GM23338 (cell line): ENCODE measurements around the gene FHIT. TPM values are rescaled to one million over a fixed set of nuclear protein-coding genes. Genes with fewer than 3 reads are reported as not detected.

ENCODE experiments used
- ATAC-seq: fragments of 200-7000 bp; cut with Tn5 transposase; 3 replicates; pipeline ENCODE4 v1.9.1; 2020
- DNase-seq: peaks from one replicate; pipeline ENCODE4 v3.0.0-alpha.2; 2015; ENCODE audit warnings: low spot score
- H2AFZ ChIP-seq: fragments of 200-600 bp; sonication (generic); 2 replicates; pipeline ENCODE4 v1.8.0; 2016; ENCODE audit warnings: antibody characterized with exemption, mild to moderate bottlenecking, moderate library complexity
- H3F3A ChIP-seq: fragments of 200-600 bp; sonication (generic); replicated peaks from 2 replicates; pipeline ENCODE4 v1.8.0; 2017; ENCODE audit warnings: antibody characterized with exemption, mixed run types, low read depth
- H3K27ac ChIP-seq: fragments of 200-600 bp; sonication (generic); 2 replicates; pipeline ENCODE4 v1.6.1; 2016; ENCODE audit warnings: low read depth
- H3K27me3 ChIP-seq: fragments of 200-600 bp; sonication (generic); 2 replicates; pipeline ENCODE4 v1.8.0; 2016; ENCODE audit warnings: mild to moderate bottlenecking, mixed run types, moderate library complexity; ENCODE audit not compliant: insufficient read depth
- H3K36me3 ChIP-seq: fragments of 200-600 bp; sonication (generic); 2 replicates; pipeline ENCODE4 v1.8.0; 2016; ENCODE audit warnings: mild to moderate bottlenecking; ENCODE audit not compliant: insufficient read depth
- H3K4me1 ChIP-seq: fragments of 200-600 bp; sonication (generic); 2 replicates; pipeline ENCODE4 v1.8.0; 2016; ENCODE audit warnings: mild to moderate bottlenecking, moderate library complexity; ENCODE audit not compliant: insufficient read depth
- H3K4me2 ChIP-seq: fragments of 200-600 bp; sonication (generic); 2 replicates; pipeline ENCODE4 v1.7.1; 2017; ENCODE audit warnings: mixed run types
- H3K4me3 ChIP-seq: fragments of 200-600 bp; sonication (generic); 2 replicates; pipeline ENCODE4 v1.6.1; 2016; ENCODE audit warnings: mixed run types
- H3K79me2 ChIP-seq: fragments of 200-600 bp; sonication (generic); replicated peaks from 2 replicates; pipeline ENCODE4 v1.8.0; 2017; ENCODE audit warnings: mild to moderate bottlenecking; ENCODE audit not compliant: insufficient read depth
- H3K9me2 ChIP-seq: fragments of 200-600 bp; sonication (generic); 2 replicates; pipeline ENCODE4 v1.8.0; 2017; ENCODE audit not compliant: insufficient read depth
- H4K20me1 ChIP-seq: fragments of 200-600 bp; sonication (generic); replicated peaks from 2 replicates; pipeline ENCODE4 v1.8.0; 2017; ENCODE audit warnings: mild to moderate bottlenecking; ENCODE audit not compliant: insufficient read depth
- H3K27ac Mint-ChIP-seq: 2 replicates; pipeline ENCODE4 v1.8.0; 2020; ENCODE audit warnings: inconsistent platforms, mild to moderate bottlenecking, moderate library complexity, mixed read lengths
- H3K27me3 Mint-ChIP-seq: 3 replicates; pipeline ENCODE4 v1.8.0; 2022; ENCODE audit warnings: low read depth, mild to moderate bottlenecking, moderate library complexity, mixed read lengths, inconsistent platforms; ENCODE audit not compliant: insufficient read depth, poor library complexity
- H3K36me3 Mint-ChIP-seq: 3 replicates; pipeline ENCODE4 v1.8.0; 2021; ENCODE audit warnings: low read depth, mild to moderate bottlenecking, inconsistent platforms, moderate library complexity, mixed read lengths
- H3K4me1 Mint-ChIP-seq: 3 replicates; pipeline ENCODE4 v1.8.0; 2020; ENCODE audit warnings: mild to moderate bottlenecking, inconsistent platforms, mixed read lengths
- H3K4me3 Mint-ChIP-seq: 3 replicates; pipeline ENCODE4 v1.8.0; 2021; ENCODE audit warnings: moderate library complexity, mild to moderate bottlenecking, inconsistent platforms, mixed read lengths
- H3K9me3 Mint-ChIP-seq: 3 replicates; pipeline ENCODE4 v1.8.0; 2020; ENCODE audit warnings: moderate library complexity, mild to moderate bottlenecking, inconsistent platforms, mixed read lengths
- EZH2phosphoT487 ChIP-seq: fragments of 200-600 bp; sonication (generic); IDR thresholded peaks from one replicate; pipeline ENCODE4 v1.8.1; 2018; ENCODE audit warnings: antibody characterized with exemption; ENCODE audit not compliant: unreplicated experiment
- JUNB ChIP-seq: IDR thresholded peaks from one replicate; pipeline ENCODE4 v1.6.1; 2016; ENCODE audit warnings: antibody characterized with exemption; ENCODE audit not compliant: unreplicated experiment
- NANOG ChIP-seq: IDR thresholded peaks from 2 replicates; pipeline ENCODE4 v1.6.1; 2016; ENCODE audit warnings: antibody characterized with exemption, borderline replicate concordance
- POLR2AphosphoS5 ChIP-seq: IDR thresholded peaks from 2 replicates; pipeline ENCODE4 v1.6.1; 2016; ENCODE audit warnings: antibody characterized with exemption, low read depth
- STAT1 ChIP-seq: IDR thresholded peaks from one replicate; pipeline ENCODE4 v1.6.1; 2016; ENCODE audit warnings: antibody characterized with exemption; ENCODE audit not compliant: unreplicated experiment
- ZNF114 ChIP-seq: fragments of 250-450 bp; sonication (Bioruptor Pico); IDR thresholded peaks from 2 replicates; pipeline ENCODE4 v1.5.0; 2020; ENCODE audit warnings: mild to moderate bottlenecking, moderate library complexity
- ZNF331 ChIP-seq: fragments of 250-450 bp; sonication (Bioruptor Pico); IDR thresholded peaks from 2 replicates; pipeline ENCODE4 v1.5.0; 2020; ENCODE audit warnings: low read depth, mild to moderate bottlenecking, moderate library complexity
- polyA plus RNA-seq: library from polyadenylated mRNA; unstranded; fragments of >200 nt; fragmentation: Nextera tagmentation; extraction: Ambion mirVana; gene quantifications from 2 replicates; pipeline ENCODE4 v1.2.1, GENCODE V29; 2016
- total RNA-seq: library from RNA; depleted of rRNA; stranded (reverse); fragments of >200 nt; shearing (Covaris generic); gene quantifications from 2 replicates; pipeline ENCODE4 v1.2.3, GENCODE V29; 2014
- TF ChIP-seq, protein P1 (sequence below): IDR thresholded peaks from 2 replicates; pipeline ENCODE4 v1.6.1; 2016; ENCODE audit warnings: antibody characterized with exemption
- TF ChIP-seq, protein P2 (sequence below): IDR thresholded peaks from one replicate; pipeline ENCODE4 v1.6.1; 2018; ENCODE audit warnings: antibody characterized with exemption; ENCODE audit not compliant: unreplicated experiment
- TF ChIP-seq, protein P3 (sequence below), 2 experiments: fragments of 200-600 bp in 1 of 2; sonication (generic) in 1 of 2; conservative IDR thresholded peaks; 2 replicates each; pipeline versions ENCODE4 v1.5.1 to v1.6.1; 2016 to 2017; ENCODE audit warnings: antibody characterized with exemption in 2 of 2, low read depth in 2 of 2, mild to moderate bottlenecking in 2 of 2, moderate library complexity in 1 of 2

FHIT gene
- total and polyA plus RNA-seq, 2 experiments from 2014 or later: 3.0 to 8.3 TPM

DNA sequence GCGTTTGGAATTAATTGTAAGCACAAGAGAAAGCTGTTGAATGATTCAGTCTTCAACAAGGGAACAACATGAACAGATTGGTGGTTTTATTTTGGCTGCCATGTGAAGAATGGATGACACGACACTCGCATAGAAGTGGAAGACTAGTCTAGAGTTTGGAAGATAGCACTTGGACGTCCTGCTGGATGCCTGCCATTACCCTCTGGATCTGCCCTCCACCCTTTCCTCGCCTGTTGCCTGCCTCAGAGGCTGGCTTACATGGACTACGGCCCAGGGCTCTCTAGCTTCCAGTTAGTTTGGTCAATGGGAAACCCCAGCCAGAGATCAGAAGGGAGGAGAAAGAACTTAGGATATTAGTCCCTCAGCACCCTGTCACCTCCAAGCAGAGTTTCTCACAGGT is 493.5 kb downstream of the FHIT start:
- peaks cover 3% of the 10 kb centered on the region for H3K27me3 Mint-ChIP-seq
- H3K4me1 Mint-ChIP-seq: peaks cover 34% of the 10 kb centered on the region
- ATAC-seq: no peak

DNA sequence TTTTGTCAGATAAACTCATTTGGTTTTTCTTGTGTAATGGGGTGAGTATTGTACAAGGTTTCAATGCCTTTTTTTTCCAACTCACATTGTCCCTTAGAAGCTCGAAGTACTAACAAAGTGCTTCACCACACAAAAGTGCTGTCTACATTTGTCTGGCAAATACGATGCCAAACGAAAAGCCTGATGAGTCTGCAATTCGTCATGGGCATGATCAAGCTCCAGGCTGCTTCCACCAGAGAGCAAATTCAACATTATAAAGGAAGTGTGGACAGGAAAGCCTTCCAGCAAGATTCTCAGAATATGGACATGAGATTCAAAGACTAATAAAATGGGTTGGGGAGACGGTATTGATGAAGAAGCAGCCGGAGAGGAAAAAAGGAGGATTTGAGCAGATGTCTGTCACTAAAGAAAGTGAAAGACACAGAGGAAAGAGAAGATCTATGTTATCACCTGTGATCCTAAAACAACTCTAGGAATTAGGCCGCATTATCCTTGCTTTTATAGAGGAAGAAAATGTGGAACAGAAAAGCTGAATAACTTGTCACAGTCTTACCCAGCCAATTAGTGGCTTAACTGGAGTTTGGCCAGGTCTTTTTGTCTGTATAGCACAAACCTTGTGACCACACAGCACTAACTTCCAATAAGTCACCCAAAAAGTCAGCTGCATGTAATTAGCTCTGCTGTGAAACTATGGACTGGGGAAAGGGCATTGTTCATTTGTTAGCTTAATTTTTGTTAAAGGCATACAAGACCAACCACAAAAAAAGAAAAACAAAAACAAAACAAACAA is 494.8 kb downstream of the FHIT start:
- no peaks in the 10 kb centered on the region for H3K36me3 ChIP-seq
- no peaks in the 10 kb centered on the region for H3K27me3 ChIP-seq
- DNase-seq: no peak
- H4K20me1 ChIP-seq: no peaks in the 10 kb centered on the region
- peaks cover 23% of the 10 kb centered on the region for H3K36me3 Mint-ChIP-seq
- peaks cover 17% of the 10 kb centered on the region for H3K9me2 ChIP-seq
- peaks cover 16% of the 10 kb centered on the region for H3K4me1 ChIP-seq
- H3F3A ChIP-seq: no peaks in the 10 kb centered on the region
- ATAC-seq: no peak
- no peak overlapping the region for H3K4me3 Mint-ChIP-seq
- H3K9me3 Mint-ChIP-seq: peaks cover 7% of the 10 kb centered on the region; the same call in 1 of the 3 replicates
- peak overlapping the region; percentile 26; the same call in 1 of the 2 replicates for H3K27ac ChIP-seq
- no peak overlapping the region for H2AFZ ChIP-seq
- H3K4me1 Mint-ChIP-seq: peaks cover 31% of the 10 kb centered on the region
- peaks cover 3% of the 10 kb centered on the region for H3K27me3 Mint-ChIP-seq
- H3K4me2 ChIP-seq: no peak overlapping the region
- no peak overlapping the region for H3K4me3 ChIP-seq
- no peak overlapping the region for H3K27ac Mint-ChIP-seq
- no peaks in the 10 kb centered on the region for H3K79me2 ChIP-seq
- TF ChIP-seq POLR2AphosphoS5 (no peak), ZNF331 (CRISPR knock-in tag) (no peak), ZNF114 (no peak), JUNB (no peak), STAT1 (no peak), EZH2phosphoT487 (no peak), NANOG (no peak)
- TF ChIP-seq, protein P1, sequence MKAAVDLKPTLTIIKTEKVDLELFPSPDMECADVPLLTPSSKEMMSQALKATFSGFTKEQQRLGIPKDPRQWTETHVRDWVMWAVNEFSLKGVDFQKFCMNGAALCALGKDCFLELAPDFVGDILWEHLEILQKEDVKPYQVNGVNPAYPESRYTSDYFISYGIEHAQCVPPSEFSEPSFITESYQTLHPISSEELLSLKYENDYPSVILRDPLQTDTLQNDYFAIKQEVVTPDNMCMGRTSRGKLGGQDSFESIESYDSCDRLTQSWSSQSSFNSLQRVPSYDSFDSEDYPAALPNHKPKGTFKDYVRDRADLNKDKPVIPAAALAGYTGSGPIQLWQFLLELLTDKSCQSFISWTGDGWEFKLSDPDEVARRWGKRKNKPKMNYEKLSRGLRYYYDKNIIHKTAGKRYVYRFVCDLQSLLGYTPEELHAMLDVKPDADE: no peak
- TF ChIP-seq, protein P2, sequence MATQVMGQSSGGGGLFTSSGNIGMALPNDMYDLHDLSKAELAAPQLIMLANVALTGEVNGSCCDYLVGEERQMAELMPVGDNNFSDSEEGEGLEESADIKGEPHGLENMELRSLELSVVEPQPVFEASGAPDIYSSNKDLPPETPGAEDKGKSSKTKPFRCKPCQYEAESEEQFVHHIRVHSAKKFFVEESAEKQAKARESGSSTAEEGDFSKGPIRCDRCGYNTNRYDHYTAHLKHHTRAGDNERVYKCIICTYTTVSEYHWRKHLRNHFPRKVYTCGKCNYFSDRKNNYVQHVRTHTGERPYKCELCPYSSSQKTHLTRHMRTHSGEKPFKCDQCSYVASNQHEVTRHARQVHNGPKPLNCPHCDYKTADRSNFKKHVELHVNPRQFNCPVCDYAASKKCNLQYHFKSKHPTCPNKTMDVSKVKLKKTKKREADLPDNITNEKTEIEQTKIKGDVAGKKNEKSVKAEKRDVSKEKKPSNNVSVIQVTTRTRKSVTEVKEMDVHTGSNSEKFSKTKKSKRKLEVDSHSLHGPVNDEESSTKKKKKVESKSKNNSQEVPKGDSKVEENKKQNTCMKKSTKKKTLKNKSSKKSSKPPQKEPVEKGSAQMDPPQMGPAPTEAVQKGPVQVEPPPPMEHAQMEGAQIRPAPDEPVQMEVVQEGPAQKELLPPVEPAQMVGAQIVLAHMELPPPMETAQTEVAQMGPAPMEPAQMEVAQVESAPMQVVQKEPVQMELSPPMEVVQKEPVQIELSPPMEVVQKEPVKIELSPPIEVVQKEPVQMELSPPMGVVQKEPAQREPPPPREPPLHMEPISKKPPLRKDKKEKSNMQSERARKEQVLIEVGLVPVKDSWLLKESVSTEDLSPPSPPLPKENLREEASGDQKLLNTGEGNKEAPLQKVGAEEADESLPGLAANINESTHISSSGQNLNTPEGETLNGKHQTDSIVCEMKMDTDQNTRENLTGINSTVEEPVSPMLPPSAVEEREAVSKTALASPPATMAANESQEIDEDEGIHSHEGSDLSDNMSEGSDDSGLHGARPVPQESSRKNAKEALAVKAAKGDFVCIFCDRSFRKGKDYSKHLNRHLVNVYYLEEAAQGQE: no peak

More for the DNA sequence above, 493.5 kb downstream of the FHIT start:
- Histone ChIP-seq H3K79me2 (no peaks in the 10 kb centered on the region), H3K4me3 (no peak overlapping the region), H3F3A (no peaks in the 10 kb centered on the region), H2AFZ (no peak overlapping the region), H3K4me2 (no peak overlapping the region), H3K9me2 (peaks cover 14% of the 10 kb centered on the region), H4K20me1 (no peaks in the 10 kb centered on the region), H3K4me1 (peaks cover 16% of the 10 kb centered on the region), H3K27me3 (no peaks in the 10 kb centered on the region), H3K36me3 (no peaks in the 10 kb centered on the region), H3K27ac (no peak overlapping the region)
- H3K4me3 Mint-ChIP-seq: no peak overlapping the region
- no peak for DNase-seq
- peaks cover 7% of the 10 kb centered on the region; the same call in 1 of the 3 replicates for H3K9me3 Mint-ChIP-seq
- peaks cover 23% of the 10 kb centered on the region for H3K36me3 Mint-ChIP-seq
- TF ChIP-seq, protein P3, sequence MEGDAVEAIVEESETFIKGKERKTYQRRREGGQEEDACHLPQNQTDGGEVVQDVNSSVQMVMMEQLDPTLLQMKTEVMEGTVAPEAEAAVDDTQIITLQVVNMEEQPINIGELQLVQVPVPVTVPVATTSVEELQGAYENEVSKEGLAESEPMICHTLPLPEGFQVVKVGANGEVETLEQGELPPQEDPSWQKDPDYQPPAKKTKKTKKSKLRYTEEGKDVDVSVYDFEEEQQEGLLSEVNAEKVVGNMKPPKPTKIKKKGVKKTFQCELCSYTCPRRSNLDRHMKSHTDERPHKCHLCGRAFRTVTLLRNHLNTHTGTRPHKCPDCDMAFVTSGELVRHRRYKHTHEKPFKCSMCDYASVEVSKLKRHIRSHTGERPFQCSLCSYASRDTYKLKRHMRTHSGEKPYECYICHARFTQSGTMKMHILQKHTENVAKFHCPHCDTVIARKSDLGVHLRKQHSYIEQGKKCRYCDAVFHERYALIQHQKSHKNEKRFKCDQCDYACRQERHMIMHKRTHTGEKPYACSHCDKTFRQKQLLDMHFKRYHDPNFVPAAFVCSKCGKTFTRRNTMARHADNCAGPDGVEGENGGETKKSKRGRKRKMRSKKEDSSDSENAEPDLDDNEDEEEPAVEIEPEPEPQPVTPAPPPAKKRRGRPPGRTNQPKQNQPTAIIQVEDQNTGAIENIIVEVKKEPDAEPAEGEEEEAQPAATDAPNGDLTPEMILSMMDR (conservative IDR thresholded peaks at IDR 0.05; ENCODE audit: low read depth in 2 of 2): no peak
- TF ChIP-seq ZNF331 (CRISPR knock-in tag): no peak
- no peak for TF ChIP-seq ZNF114
- TF ChIP-seq NANOG: no peak
- TF ChIP-seq, protein P1: no peak
- TF ChIP-seq JUNB: no peak
- H3K27ac Mint-ChIP-seq: no peak overlapping the region
